Activated CD8-positive, alpha-beta memory T cell treated with anti-CD3 and anti-CD28 coated beads, Interleukin-2, amount 50 U/mL, for 48 hours (primary cell): ENCODE measurements around the gene FAM118A.
A peak's percentile ranks its signal among the peaks of the same experiment; 100 is the strongest.
"Not testable (repeated sequence)": the region's sequence is repeated elsewhere in the genome, so short reads cannot be mapped to it uniquely, and the experiment has no call there.

ENCODE experiments used
- DNase-seq: peaks from one replicate; pipeline ENCODE4 v3.0.0-alpha.2; 2020

Gene FAM118A

GRCh38 chr22:45334528-45334927 is 24.8 kb downstream of the FAM118A start:
- no peak for DNase-seq

GRCh38 chr22:45335021-45335818 is 25.5 kb downstream of the FAM118A start:
- DNase-seq: no peak

- no peak for DNase-seq
Measured at GRCh38 chr22:45335854-45336522, 26.3 kb downstream of the FAM118A start.

GRCh38 chr22:45336971-45337431 is 27.3 kb downstream of the FAM118A start:
- DNase-seq: no peak

GRCh38 chr22:45337536-45337935 is 27.8 kb downstream of the FAM118A start:
- DNase-seq: no peak

- DNase-seq: no peak
Measured at GRCh38 chr22:45338795-45339194, 29.1 kb downstream of the FAM118A start.

- DNase-seq: peak; percentile 18
Measured at GRCh38 chr22:45340323-45340722, 30.6 kb downstream of the FAM118A start.

- peak; percentile 71 for DNase-seq
Measured at GRCh38 chr22:45341498-45341897, 31.8 kb downstream of the FAM118A start.

- DNase-seq: no peak
Measured at GRCh38 chr22:45343143-45343542, 33.4 kb downstream of the FAM118A start.

GRCh38 chr22:45344334-45344733 is 34.6 kb downstream of the FAM118A start:
- no peak for DNase-seq

- no peak for DNase-seq
Measured at GRCh38 chr22:45349916-45350315, 40.2 kb downstream of the FAM118A start.

GRCh38 chr22:45351956-45352355 is 42.2 kb downstream of the FAM118A start:
- no peak for DNase-seq

- not testable (repeated sequence) for DNase-seq
Measured at GRCh38 chr22:45352757-45353156, 43.0 kb downstream of the FAM118A start.

- DNase-seq: no peak
Measured at GRCh38 chr22:45353786-45354185, 44.1 kb downstream of the FAM118A start.

GRCh38 chr22:45357490-45357889 is 47.8 kb downstream of the FAM118A start:
- DNase-seq: no peak

GRCh38 chr22:45358127-45358526 is 48.4 kb downstream of the FAM118A start:
- DNase-seq: no peak

- no peak for DNase-seq
Measured at GRCh38 chr22:45359627-45360026, 49.9 kb downstream of the FAM118A start.

- DNase-seq: no peak
Measured at GRCh38 chr22:45366713-45367112, 57.0 kb downstream of the FAM118A start.

GRCh38 chr22:45373592-45373991 is 63.9 kb downstream of the FAM118A start:
- DNase-seq: not testable (repeated sequence)

- no peak for DNase-seq
Measured at GRCh38 chr22:45376009-45376408, 66.3 kb downstream of the FAM118A start.

- DNase-seq: no peak
Measured at GRCh38 chr22:45376703-45377102, 67.0 kb downstream of the FAM118A start.

GRCh38 chr22:45381348-45381747 is 71.6 kb downstream of the FAM118A start:
- no peak for DNase-seq

GRCh38 chr22:45389546-45389945 is 79.8 kb downstream of the FAM118A start:
- no peak for DNase-seq
